GM21576 (cell line): ENCODE data around the gene LIMS1.
"Not testable (repeated sequence)": the region's sequence is repeated elsewhere in the genome, so short reads cannot be mapped to it uniquely, and the experiment has no call there.

Experiments used
- ATAC-seq: cut with Tn5 transposase; IDR thresholded peaks from one replicate; pipeline ENCODE4 v1.9.1; 2021; ENCODE audit warnings: mild to moderate bottlenecking, moderate library complexity; ENCODE audit not compliant: unreplicated experiment

LIMS1 gene, protein sequence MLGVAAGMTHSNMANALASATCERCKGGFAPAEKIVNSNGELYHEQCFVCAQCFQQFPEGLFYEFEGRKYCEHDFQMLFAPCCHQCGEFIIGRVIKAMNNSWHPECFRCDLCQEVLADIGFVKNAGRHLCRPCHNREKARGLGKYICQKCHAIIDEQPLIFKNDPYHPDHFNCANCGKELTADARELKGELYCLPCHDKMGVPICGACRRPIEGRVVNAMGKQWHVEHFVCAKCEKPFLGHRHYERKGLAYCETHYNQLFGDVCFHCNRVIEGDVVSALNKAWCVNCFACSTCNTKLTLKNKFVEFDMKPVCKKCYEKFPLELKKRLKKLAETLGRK

DNA sequence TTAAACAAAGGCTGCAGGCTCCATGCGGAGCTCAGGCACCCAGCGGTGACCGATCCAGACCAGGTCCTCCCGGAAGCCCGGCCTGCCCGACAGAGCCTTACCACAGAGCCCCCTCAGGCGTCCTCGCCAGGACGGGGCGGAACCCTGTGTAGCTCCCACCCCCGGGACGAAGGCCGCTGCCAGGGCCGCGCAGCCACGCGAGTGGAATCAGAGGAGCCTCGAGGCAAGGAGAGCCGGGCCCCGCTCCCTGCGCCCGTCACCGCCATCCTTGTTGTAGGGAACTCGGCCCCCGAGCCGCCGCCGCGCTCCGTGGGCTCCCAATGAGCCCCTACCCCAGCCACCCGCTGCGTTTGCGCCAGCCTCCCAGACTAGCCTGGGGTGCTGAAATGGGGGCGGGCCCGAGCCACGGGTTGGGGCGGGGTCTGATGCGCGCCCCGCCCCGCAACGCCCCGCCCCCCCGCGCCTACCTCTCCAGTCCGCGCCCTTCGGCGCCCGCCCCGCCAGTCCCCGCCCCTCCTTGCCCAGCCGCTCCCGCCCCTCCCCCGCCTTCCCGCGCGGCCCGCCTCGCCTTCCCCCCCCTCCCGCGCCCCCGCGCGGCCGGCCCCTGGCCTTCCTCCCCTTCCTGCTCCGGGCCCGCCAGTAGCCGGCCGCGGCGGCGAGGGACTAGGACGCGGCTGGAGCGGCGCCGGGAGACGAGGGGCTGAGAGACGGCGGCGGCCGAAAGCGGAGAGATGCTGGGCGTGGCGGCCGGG is at the start of gene LIMS1:
TSS of gene LIMS1 (plus strand) at position 639 of the 752 bp plus-strand sequence. CDS start at position 732, 93 bp downstream.
- ATAC-seq: peak; percentile 87

DNA sequence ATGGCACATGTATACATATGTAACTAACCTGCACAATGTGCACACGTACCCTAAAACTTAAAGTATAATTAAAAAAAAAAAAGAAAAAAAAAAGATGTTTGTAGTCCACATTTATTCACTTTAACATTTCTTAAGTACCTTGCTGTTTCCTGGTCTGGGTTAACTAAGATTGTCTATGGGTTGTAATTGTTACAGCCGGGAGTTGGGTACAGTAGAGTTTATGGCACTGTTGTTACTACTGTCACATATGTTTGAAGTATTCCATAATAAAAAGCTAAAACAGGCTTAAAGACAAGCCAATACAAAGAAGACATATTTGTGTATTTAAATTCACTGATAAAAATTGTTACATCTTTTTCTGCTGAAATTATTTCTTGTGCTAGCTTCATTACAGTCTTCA is 49.0 kb upstream of the LIMS1 start:
- no peak for ATAC-seq

DNA sequence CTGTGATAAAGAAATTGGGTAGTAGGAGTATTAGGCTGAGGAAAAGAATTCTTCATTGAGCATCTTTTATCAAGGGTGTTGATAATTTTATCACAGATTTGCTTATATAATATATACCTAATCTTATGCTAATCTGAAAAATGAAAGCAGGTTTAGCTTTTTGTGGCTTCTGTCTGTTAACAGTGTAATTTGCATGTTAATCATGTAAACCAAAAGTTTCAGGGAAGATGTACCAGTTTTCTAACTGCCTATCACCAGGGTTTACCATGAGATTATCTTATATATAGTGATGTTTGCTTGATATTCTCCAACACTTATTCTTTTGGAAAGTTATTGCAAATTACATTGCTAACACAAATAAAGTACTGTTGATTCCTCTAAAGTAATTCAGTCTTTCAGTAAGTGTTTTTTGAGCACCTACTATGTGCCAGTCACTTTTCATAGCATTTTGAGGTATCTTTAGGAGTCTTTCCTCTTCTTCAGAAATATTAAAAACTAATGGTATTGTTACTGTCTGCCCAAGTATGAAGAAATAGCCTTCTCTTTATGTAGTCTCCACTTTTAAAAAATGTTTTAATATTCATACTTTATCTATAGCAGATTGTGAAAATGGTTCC is 43.7 kb upstream of the LIMS1 start:
- ATAC-seq: no peak

DNA sequence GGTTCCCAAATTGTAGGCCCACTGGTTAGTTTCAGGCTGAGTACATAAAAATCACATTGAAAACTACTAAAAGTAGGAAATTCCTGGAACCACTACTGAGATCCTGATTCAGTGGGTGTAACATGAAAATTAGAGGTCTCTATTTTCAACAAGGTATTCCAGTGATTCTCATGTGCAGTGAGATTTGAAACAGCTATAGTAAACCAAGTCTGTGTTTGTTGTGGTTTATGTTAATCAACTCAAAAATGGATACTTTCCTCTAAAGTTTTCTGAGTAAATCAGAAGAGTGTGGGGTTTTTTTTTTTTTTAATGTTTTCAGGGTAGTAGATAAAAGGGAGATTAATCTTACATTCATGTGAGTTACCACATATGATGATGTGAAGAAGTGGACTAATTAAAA is 42.4 kb upstream of the LIMS1 start:
- ATAC-seq: no peak

DNA sequence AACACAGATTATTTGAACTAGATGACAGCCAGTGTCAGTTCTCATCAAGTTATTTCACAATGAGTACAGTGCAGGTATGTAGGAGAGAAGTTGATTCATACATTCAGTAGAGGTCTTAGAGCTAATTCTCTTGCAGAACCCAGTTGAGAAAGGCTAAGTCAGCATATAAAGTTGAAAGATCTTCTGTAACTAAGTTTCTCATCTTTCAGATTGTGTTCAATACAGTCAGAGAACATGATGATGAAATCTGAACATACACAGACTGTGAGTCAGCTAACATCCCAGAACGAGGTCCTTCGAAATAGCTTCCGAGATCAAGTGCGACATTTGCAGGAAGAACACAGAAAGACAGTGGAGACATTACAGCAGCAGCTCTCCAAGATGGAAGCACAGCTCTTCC is 41.9 kb upstream of the LIMS1 start:
- no peak for ATAC-seq

DNA sequence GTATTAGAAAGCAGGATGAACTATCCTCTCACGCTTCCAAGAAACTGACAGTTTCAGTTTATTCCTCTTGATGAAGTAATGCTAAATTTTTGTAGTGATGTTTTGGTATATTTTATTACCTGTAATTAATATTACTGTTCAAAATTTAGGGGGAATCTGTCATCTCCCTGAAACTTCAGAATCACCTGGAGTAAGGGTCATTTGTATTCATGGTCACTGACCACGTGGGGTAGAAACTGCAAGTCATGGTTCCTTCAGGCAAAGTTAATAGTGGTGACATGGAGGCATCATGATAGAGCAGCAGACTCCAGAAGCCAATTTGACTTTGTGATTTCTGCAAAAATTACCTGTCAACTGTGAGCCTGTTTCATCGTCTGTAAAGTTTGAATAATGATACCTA is 38.1 kb upstream of the LIMS1 start:
- not testable (repeated sequence) for ATAC-seq

DNA sequence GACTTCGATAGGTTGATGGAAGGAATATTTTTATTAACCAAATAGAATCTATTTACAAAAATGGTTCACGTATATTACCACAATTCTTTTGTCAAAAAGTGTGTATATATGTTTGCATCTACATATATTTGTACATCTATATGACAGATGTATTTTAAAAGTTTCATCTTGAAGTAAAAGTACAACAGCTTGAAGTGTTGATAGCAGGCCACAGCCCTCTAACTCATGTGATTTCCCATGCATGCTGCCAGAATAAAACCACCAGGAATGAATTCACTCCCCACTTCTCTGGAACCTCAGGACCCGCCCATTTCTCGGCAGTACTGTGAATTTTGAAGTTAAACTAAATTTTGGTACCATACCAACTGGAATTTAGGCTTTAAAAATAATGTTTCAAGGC is 26.6 kb upstream of the LIMS1 start:
- ATAC-seq: not testable (repeated sequence)

DNA sequence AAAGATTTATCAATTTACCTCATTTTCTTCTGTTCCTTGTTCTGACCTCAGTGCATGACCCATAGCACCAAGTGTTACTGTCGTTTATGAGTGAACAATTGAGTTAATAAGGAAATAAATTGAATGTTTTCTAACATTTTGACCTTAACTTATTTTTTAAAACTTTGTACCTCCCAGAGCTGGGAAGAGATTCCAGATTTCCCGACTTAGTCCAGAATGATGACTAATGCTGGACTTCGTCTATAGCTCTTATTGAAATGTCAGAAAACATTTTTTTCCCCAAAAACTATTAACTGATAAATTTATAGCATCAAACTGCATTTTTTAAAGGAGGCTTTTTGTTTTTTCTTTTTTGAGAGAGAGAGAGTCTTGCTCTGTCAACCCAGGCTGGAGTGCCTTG is 21.8 kb upstream of the LIMS1 start:
- not testable (repeated sequence) for ATAC-seq

DNA sequence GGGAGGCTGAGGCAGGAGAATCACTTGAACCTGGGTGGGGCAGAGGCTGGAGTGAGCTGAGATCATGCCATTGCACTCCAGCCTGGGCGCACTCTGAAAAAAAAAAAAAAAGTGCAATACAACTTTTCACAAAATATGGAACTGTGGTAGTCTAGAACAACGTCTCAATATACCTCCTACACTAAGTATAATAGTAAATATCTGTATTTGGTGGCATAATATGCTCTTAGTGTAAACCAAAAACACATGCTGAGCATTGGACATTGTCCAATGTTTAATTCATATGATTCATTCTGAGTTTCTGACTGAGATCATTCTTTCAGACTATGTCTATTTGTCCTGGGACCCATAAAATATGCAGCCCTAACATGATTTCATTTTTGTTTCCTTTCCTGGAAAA is 19.8 kb upstream of the LIMS1 start:
- not testable (repeated sequence) for ATAC-seq

DNA sequence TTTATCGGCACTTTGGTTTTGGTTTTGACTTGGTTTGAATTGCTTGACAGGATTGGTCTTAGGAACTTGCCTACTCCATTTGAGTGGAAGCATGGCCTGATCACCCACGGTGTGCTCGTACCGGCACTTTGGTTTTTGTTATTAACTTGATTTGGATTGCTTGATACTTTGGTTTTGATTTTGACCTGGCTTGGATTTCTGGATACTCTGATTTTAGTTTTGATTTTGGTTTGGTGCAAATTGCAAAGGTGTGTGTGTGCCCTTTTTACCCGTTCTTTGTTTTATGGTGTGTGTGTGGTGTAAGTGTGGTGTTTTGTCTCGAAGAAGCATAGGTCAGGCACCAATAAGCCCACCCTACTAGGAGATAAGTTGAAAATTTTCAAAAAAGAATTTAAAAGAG is 9.6 kb upstream of the LIMS1 start:
- not testable (repeated sequence) for ATAC-seq

DNA sequence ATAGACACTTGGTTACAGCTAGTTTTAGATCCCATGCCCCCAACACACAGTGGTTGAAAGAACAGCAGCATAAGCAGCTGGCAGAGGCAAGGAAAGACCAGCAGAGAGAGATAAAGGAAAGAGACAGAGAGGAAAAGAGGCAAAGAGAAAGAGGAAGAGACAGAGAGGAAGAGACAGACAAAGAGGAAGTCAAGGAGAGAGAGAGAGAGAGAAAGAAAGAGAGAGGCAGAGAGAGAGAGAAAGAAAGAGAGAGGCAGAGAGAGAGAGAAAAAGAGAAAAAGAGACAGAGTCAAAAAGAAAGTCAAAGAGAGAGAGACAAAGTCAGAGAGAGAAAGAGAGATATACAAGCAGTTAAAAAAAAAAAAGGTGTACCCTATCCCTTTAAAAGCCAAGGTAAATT is 9.0 kb upstream of the LIMS1 start:
- not testable (repeated sequence) for ATAC-seq

DNA sequence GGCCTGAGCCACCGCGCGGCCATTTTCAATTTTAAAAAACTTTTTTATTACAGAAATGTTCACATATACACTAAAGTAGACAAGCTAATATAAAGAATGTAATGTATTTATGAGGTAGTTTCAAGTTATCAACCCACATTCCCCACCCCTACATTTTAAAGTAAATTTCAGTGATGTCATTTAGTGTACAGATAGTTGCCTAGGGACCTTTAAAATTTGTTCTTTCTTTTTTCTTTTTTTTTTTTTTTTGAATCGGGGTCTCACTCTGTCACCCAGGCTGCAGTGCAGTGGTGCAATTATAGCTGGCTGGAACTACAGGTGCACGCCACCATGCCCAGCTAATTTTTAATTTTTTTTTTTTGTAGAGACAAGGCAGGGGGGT is 2.6 kb upstream of the LIMS1 start:
- no peak for ATAC-seq

DNA sequence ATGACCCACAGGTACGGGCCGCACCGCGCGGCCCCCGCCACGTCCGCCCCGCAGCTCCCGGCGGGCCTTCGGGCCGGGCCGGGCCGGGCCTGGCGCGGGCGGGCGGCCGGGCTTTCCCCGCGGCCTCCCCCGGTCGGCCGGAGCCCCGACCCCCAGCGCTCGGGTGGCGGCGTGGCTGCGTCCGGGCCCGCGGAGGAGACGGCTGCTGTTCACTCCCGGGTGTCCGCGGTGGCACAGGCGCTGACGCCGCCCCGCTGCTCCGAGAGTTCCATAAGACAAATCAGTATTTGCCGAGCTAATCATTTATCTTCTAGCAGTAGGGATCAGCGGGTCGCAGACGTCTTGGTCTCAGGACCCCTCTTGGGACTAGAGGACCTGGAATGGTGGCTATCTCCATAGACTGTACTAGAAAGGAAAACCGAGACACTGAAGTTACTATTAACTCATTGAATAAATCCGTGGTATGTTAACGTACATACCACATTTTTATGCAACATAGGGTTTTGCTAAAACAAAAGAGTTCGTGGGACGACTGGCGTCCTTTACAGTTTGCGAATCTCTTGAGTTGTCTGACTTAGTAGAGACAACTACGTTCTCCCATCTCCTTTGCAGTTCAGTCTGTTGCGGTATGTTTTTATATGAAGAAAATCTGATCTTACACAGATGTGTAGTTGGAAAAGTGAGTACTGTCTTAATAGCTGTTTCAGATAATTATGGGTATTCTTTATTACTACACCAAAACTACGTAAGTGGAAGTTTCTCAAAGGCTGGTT is 500 bp downstream of the LIMS1 start:
- peak; percentile 23 for ATAC-seq

DNA sequence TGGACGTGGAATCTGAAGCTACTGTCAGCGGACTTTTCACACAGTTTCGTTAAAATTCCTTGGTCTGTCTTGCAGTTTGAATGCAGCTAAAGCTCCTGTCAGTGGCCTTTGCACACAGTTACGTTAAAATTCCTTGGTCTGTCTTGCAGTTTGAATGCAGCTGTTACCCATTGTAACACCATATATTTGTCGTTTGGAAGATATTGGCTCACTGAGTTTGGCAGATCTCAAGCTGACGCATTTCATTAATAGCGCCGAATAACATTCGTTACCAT is 1.0 kb downstream of the LIMS1 start:
- no peak for ATAC-seq

DNA sequence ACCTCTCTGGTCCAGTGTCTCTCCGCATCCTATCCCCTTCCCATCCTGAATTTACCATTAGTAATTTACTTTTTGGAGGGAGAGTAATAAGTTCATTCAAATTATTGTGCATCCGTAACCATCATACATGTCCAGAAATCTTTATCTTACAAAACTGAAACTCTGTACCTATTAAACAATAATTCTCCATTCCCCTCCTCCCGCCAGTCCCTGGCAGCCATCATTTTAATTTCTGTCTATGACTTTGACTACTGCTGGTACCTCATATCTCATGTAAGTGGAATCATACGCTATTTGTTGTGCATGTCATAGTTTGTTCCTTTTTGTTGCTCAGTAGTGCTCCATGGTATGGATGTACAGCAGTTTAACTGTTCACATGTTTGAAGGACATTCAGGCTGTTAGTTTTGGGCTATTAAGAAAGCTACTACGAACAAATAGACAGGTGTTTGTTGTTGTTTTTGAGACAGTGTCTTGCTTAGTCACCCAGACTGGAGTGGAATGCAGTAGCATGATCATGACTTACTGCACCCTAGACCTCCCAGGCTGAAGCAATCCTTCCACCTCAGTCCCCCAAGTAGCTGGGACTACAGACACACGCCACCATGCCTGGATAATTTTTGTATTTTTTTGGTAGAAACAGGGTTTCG is 2.0 kb downstream of the LIMS1 start:
- no peak for ATAC-seq

DNA sequence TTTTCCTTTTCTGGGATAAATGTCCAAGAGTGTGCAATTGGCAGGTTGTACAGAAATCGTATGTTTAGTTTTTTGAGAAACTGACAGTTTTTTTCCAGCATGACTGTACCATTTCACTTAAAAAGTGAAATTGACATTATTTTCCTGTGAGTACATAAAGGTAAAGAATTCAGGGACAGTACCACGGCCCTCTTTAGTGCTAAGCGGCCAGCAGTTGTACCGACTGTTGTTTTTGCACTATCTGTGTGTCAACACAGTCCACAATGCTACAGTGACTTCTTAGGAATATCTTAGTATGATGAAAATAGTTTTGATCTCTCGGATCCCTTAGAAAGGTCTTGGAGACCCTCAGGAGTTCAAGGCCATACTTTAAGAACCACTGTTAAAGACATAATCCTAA is 2.6 kb downstream of the LIMS1 start:
- no peak for ATAC-seq

DNA sequence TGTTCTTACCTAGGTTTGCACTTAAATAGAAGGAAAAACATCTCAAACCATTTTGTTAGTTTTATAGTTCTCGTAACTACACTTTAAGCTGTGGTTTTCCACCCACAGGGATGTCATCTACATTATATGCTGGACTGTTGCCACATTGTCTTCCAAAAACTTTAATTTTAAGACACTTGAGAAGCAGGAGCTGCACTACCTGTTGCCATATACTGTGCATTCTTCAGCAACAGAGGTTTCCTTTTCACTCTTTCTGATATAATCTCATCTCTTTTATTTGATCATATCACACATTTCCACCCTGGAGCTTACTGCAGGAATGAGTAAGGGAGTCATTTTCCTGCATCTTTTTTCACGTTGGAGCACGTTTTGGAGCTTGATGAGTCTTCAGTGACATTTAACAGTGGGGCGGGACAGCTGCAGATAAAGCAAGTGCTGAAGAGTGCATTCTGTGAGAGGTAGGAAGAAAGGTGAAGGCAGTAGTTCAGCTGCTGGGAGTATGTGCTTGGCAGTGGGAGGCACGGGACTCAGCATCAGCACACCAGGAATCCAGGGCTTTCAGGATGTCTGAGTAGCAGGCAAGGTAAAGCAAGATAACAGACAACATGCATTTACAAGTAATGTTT is 3.8 kb downstream of the LIMS1 start:
- no peak for ATAC-seq

DNA sequence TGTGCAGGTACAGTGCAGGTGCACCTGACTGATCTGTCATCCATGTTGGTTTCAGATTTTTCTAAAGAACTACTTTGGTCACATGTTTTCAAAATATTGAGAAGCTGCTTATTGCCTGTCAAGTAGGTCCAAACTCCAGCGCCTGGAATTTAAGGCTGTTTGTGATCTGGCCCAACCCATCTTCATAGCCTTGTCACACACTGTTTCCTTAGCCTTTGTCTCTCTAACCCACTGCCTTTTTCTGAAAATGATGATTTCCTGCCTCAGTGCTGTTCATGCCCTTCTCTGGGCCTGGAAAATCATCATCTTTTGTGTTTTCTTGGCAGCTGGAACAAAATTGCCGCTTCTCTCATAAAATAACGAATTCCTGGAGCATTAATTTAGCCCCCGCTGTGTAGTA is 7.2 kb downstream of the LIMS1 start:
- ATAC-seq: no peak

DNA sequence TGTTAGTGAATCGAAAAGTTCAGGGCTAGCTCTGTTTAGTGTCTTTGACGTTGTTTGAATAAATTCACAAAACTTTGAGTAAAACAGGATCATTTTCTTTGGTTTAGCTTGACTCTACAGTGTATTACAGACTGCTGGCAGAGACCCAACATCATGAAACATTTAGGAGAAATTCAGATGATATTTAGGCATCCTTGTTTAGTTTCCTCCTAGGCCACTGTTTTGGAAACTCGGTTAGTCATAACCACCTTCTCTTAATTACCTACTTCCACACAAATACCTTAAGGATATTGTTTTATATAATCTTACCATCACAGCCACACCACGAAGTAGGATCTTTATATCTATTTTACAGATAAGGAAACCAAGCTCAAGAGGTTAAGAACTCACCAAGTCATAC is 7.8 kb downstream of the LIMS1 start:
- ATAC-seq: no peak

DNA sequence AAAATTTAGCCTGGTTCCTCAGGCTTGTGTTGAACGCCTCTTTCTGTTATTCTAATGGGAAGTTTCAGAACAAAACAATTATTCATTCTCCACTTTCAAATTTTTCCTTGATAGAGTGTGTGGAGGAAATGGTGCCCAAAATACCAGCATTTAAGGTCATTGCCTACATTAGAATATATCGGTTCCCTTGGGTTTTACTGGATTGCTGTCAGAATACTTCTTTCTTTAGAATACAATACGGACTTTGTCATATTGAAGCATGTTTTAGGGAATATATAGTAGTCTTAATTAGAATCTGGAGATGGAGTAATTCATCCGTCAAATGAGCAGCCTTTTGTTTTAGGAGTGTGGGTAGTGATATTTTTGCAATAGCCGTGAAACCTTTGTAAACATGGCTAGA is 13.3 kb downstream of the LIMS1 start:
- no peak for ATAC-seq
